Brain pericyte (primary cell): Measurements from ENCODE around the gene UMPS.

Source experiments
- DNase-seq: peaks from one replicate; pipeline ENCODE4 v3.0.0-alpha.2; 2012; ENCODE audit warnings: low read depth, low spot score

The UMPS gene

DNA sequence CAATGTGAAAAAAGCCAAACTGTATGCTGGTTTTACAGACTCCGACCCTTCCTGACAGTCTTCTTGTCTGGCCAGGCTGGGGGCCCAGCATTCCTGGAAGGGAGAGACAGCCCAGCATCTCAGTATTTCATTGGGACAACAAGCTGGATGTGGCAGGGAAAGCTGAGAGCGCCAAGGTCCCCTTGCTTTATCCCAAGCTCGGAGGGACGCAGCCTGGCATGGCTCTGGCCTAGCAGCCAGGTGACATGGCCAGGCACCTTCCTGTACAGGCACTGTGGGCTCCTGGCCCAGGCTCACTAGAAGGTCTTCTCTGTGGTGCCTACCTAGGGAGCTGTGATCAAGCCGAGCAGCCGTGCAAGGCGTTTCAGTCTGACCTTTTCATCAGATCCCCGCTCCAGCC lies 33.0 kb downstream of the UMPS start:
- no peak for DNase-seq

DNA sequence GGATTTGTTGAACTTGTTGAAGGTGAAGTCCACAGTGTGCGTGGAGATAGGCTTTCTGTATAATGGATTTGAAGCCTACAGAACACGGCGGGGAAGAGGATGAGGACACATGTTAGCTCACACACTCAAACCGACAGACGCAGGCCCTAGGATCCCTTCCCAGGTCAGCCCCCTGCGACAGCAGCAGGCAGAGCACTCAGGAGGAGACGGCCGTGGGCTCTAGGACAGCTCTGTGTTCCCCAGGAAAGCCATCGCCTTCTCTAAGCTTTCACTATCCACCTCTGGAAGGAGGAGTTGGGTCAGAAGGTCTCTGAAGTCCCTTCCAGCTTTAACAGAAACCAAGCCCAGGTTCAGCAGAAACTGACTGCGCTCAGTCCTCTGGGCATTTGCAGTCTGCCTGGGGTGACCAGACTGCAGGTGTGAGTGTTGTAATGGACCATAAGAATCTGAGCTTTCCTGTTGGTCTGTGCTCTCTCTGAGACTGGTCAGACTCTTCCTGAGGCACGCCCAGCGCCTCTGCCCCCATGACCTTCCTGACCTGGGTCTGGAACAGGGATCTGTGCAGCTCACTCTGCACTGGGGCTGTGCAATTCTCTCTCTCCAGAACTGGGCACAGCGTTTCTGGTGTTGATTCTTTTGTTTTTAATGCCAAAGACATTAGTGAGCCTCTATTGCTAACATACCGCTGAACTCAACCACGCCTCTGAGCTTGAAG lies 33.5 kb downstream of the UMPS start:
- DNase-seq, result no peak

DNA sequence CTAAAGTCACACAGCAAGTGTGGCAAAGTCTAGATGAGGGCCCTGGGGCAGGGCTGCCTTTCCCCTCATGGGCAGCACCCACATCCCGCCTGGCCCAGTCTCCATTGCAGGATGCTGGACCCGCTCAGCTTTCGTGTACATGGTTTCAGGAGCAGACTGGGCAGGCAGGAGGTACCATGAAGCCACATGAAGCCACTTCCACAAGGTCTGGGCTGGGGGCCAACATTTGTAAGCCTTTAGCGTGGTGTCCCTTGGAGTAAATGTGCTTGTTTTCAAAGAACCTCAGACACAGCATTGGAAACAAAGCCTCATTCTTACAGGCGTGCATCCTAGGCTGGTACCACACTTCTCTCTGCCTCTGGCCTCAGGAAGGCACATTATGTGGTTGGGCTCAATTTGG lies 34.5 kb downstream of the UMPS start:
- DNase-seq, result no peak

DNA sequence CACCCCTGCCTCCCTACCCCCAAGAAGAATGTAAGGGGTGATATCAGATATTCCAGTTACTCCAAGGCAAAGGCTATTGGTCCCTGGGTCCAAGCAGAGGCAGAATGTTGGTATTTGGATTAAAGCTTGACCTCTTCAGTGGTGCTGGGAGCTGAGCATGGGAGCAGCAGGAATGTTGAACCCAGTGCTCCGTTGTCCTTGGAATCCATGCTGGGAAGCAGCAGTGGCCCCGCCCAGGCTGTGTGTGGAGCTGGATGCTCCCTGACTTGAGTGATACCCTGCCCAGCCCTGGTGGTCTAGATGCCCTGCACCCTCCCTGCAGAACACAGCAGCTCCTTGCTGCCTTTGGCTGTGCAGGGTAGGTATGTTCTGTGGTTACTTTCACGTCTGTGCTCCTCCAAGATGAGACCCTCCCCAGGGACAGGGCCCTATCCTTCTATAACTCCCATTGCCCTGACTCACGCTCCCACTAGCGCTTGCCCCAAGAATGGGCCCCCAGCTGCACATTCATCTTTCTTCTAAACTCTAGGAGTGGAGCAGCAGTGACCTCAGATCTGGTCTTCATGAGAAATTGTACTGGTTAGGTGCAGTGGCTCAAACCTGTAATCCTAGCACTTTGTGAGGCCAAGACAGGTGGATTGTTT lies 35.1 kb downstream of the UMPS start:
- no peak for DNase-seq

DNA sequence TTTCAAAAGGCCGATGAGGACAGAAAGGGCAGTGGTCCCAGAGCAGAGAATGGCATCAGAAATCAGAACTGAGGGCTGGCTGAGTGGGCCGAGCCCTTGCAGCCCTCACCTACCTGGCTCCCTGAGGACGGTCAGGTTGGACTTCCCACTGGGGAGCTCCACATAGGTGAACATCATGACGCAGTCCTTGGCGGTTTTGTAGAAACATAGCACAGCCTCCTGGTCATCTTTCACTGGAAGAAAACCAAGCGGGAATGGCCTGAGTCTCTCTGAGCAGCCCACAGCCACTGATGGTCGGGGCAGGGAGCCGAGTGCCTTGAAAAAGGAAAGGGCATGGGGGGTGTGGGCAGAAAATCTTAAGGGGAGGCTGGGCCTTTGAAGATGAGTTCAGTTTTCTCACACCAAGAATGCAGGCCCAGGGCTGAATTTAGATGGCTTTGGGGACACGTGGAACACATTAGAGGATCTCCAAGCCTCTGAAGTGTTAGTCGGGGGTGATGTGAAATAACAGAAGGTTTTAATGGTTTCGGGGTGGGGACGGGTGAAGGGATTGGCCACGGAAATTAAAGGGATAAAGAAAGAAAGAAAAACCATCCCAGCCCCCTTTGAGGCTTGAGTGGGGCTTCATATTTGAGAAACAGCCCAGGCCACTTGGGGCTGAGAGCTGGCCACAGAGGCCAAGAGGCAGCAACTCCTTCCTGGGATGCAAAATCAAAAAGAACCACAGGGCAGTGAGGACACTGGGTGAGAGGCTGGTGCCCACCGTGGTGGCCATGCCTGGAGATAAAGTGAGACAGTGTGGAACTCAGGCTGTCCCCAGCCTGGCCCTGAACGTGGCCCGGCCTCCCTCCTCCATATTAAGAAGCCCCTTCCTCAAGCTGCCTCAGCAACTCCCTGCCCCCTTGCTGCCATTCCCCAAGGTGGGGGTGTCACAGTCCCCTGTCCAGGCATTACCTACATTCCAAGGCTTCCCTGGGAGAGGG lies 36.2 kb downstream of the UMPS start:
- DNase-seq, result no peak

DNA sequence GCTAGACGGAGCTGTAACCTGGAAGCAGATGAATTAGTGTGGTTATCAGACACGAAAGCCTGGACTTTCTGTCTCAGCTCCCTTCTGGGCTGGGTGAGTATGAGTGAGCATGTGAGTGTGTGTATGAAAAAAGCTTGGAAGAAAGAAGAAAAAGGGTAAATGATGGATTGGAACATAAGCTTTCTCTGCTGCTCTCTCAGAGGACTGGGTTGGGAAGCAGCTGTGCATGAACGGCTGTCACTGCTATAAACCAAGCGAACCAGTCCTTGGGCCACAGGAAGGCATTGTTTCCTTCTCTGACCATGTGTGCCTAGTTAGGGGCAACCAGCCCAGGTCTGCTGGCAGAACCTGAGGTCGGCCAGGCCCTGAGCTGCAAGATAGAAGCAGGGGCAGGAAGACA lies 37.0 kb downstream of the UMPS start:
- DNase-seq, result no peak

DNA sequence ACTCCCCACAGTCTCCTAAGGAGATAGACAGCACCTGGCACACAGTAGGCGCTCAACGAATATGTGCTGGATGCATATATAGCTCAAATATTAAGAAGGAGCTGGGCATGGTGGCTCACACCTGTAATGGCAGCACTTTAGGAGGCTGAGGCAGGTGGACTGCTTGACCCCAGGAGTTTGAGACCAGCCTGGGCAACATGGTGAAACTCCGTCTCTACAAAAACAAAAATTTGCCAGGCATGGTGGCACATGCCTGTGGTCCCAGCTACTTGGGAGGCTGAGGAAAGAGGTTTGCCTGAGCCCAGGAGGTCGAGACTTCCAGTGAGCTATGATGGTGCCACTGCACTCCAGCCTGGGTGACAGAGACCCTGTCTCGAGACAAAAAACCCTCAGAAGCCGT lies 37.4 kb downstream of the UMPS start:
- no peak for DNase-seq

DNA sequence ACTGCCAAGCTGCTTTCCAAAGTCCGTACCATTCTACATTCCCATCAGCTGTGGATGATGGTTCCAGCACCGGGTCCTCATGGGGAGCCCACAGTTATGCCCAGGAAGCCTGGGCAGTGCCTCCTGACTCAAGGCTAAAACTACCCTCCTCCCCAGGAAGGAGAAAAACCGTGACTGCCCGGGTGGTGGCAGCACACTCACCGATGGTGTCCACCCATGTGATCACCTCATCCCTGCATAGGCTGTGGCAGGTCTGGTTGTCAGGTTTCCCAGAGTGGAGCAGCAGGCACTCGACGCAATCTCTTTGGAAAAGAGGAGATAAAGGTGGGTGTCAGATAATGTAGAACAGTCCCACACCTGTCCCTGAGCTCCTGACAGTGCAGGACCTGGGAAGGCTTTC lies 38.6 kb downstream of the UMPS start:
- DNase-seq, result no peak

DNA sequence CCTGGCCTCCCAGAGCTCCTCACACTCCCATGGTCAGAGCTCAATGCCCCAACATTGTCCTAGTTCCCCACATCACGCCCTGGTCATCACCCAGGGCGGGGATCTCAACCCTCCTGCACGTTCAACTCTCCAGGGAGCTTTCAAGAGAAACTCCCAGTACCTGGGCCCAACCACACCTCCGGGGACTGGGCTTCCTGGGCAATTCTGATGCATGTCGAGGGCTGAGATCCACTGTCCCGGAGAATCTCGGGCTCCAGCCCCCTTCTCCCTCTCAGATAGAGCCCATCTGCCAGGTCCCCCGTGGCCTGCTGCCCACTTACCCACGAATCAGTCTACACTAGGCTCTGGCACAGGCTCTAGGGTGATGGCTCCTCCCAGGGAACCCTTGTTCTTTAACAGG lies 39.2 kb downstream of the UMPS start:
- DNase-seq, result no peak

DNA sequence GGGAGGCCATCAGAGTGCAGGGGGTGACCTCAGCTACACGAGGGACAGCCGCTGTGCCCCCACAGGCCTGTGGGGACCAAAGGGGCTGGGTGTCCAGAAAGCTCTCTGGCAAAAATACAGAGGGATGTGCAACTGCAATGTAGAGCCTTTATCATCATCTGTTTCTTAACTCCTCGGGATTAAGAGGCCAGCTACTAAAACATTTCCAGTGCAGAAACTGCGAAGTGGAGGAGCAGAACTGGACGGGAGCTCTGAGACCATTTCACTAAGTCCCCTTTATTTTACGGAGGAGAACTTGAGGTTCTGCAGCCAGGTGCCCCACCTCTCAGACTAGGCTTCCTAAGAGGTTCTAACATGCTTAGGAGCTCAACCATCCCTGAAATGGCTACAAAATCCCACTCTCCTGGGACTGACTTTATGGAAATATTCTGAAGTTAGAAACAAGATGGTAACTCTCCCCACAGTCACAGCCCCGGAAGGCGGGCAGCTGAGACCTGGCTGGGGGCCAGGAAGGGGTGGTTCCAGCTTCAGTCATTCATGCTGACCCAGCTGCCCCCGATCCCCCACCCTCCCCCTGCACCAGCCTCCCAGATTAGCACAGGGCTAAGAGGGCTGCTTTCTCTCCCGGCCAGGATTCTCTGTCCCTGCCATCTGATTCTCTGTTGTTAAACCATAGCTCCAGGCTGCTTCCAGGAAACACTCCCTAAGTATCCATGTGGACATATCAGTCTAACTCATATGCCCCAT lies 40.3 kb downstream of the UMPS start:
- DNase-seq, result no peak

DNA sequence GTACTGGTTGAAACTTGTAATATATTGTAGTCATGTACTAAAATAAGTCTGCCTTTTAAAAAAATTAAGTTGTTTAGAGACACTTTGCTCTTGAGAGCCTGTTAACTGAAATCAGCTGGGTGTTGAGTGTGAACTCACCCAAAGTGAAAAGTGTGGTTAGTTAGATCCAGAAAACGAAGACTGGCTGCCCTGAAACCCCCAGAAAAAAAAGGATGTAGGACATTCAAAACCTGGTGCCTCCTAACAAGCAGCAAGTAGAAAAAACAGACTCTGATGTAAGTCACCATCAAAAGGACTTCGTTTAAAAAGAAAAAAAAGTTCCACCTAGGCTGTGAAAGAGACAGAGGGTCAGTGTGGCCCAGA lies 40.8 kb downstream of the UMPS start:
- no peak for DNase-seq

DNA sequence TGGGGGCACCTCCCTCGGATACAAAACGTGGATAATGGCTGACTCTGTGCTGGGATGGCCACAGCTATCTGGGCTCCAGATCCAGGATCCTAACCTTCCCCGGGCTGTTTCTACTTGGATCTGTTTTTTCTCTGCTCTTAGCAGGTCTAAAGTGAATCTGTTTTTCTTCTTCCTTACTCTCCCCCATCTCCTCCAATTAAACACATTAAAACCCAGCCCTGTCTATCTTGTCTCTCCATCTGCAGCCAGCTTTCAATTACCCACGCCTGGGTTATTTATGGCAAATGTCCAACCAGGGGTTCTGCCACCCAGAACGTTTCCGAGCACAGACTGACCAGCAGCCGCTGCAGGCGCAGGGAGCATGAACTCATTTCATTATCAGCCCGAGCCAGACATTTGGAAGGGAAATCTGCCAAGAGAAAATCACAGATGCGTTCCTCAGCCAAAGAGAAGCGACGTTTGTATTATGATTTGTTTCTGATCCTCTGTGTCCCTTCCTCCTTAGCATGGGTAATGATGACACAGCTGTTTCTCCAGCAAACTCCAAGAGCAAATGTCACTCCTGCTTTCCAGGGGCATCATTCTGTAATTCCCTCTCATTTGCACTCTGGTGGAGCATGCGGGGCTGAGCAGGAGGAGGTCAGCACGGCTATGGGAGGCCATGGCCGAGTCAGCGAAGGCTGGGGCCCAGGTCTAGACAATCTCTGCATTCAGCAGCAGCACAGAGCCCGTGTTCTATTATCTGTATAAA lies 42.0 kb downstream of the UMPS start:
- no peak for DNase-seq

DNA sequence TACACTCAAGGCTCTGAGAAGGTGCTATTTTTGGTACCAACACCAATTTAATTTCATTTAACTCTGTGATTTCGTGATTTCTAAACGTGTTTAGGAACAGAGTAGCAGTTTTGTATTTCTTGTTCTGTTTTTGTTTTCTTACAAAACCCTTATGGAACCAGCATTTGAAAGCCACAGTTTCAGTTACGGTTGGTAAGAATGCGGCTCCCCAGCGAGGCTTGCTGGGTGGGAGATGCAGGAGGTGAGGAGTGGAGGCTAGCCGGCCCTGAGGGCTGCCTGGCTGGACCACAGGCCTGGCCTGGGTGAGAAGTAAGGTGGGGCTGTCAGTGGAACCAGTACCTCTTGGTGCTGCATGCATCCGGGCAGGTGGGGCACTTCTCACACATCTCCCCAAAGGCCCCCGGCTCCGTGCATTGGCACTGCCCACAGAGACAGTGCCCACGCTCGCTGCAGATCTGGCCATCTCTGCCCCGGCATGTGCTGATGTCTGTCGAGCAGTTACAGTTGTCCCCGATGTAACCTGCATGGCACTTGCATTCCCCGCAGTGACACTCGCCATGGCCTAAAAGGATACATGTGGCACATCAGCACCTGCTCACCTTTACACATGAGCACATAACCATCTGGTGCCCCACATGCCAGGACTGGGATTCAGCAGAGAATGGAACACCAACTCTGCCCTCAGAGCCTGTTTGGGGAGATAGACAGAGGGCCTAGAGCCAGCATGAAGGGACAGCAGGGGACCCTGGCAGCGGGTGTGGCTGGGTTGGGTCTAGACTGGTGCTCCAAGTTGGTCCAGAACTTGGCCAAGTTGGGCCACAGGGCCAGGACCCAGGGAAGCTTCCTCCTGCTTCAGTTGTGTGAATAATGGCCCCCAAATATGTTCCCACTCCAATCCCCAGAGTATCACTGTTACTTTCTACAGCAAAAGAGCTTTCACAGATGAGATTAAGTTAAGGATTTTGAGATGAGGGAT lies 43.4 kb downstream of the UMPS start:
- DNase-seq, result no peak

DNA sequence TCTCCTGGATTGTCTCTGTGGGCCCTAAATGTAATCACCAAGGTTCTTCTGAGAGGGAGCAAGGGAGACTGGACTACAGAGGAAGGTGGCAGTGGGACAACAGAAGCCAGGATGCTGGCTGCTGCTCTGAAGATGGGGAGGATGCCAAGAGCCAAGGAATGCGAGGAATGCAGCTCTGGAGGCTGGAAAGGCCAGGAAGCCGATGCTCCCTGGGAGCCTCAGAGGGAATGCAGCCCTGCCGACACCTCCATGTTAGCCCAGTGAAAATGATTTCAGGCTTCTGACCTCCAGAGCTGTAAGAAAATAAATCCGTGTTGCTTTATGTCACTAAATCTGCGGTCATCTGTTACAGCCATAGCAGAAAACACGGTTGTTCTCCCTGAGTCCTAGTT lies 44.1 kb downstream of the UMPS start:
- no peak for DNase-seq

DNA sequence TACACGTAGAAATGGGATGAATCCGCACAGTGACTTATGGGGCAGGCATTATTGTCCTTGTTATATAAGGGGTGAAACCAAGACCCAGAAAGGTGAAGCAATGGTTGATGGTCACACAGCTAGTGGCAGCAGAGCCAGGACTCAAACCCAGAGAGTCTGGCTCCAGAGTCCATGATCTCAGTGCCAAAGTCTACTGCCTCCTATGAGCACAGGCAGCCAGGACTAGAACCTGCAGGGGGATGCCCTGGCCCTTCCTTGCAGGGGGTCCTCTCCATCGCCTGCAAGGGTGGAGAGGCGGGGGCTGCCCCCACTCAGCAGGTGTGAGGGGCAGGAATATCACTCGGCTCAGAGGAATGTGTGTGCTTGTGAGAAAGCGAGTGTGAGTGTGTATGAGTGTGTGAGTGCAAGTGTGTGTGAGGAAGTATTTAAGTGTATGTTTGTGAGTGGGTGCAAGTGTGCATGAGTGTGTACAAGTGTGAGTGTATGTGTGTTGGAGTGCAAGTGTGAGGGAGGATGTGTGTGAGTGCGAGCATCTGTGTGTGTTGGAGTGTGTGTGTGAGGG lies 44.7 kb downstream of the UMPS start:
- DNase-seq, result no peak

DNA sequence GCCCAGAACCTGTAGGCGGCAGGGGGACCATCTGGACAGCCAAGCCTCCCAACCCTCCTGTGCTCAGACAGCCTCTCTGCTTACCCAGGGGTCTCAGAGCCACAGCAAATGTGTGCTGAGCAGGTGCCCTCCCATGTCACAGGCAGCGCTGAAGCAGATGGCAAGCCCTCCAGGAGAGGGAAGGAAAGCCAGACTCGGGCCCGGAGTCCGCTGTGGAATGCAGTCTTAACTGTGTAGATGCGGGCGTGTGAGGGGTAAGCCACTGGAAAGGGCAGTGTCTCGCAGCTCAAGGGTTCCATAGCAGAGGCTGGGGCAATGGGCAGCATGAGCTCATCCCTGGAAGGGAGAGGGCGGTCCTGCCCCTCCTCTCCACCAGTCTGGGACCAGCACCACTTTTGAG lies 45.6 kb downstream of the UMPS start:
- DNase-seq, result no peak

DNA sequence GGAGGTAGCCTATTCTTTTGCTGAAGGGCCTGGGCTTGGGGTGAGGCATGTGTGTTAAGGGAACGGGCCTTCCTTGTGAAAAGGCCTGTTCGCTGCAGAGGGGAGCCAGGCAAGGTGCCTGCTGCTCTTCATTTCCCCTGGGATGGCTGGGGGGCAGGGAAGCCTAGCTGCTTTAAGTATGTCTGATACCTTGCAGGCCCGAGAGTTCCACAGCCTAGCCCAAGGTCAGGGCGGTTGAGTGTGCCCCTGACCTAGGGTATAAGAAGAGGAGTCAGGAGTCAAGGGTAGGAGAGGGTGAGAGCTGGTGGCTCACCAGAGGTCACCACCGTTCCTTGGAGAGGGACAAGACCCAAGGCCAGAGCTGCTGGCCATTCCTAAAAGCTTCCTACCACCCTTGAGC lies 46.6 kb downstream of the UMPS start:
- DNase-seq, result no peak

DNA sequence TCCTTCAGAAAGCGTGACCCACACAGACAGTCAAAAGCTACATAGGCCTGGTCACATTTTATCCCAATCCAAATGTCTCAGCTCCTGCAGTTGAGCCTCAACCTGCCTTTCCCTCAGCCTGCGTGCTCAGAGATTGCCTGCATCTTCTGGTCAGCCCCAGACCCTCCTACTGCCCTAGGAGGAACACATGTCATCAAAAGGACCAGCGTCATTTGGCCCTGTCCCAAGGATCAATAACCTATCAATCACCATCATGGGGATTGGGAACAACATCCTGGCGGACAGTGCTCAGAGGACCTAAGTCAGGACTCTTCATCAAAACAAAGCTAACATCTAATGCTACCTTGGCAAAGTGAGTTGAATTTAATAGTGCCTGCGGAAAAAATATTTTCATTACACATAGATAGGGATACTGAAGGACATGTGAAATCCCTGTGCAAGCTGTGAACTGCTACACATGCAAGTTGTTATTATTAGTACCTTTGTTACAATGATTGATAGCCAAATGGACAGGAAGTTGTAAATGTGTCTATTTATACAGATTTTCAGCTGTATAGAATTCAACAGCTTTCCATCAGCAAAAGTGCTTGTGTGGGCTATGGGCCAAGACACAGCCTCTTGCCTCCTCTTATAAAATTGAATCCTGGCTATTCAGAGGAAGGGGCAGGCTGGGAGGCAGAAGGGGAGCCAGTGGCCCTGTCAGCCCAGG lies 47.7 kb downstream of the UMPS start:
- no peak for DNase-seq

DNA sequence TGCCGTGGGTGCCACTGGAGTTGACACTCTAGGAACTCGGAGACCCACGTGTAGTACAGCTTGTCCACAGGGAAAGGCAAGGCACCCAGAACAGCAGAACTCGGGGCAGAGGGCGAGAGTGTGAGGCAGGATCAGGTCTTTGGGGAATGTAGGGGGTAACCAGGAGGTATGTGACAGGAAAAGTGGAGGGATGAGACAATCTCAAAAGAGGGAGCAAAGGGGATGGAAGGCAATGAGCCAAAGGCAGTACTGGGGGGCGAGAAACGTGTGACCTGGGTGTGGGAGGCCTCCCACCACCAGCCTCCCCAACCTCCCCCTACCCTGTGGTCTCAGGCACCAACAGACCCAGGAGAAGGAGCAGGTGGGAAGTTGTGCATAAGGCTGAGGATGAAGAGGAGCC lies 48.9 kb downstream of the UMPS start:
- DNase-seq, result no peak
